Astrocyte (in vitro differentiated cells and primary cell): Measurements from ENCODE around the gene FAM83D. TPM values are rescaled to one million over a fixed set of nuclear protein-coding genes. Genes with fewer than 3 reads are reported as not detected.

Experiments used
- DNase-seq: peaks from one replicate; pipeline ENCODE4 v3.0.0-alpha.2; 2010; ENCODE audit warnings: low read depth
- FAIRE-seq: peaks from 2 replicates; lab custom pipeline; 2011; peaks lifted over from hg19 to GRCh38; lab: Jason Lieb, UNC
- H2AFZ ChIP-seq: 2 replicates; pipeline ENCODE4 v1.6.0; 2012; ENCODE audit warnings: low read depth, low read length, inconsistent platforms
- H3K27ac ChIP-seq: 2 replicates; pipeline ENCODE4 v1.5.1; 2011; ENCODE audit warnings: low read depth, low read length, inconsistent platforms
- H3K27me3 ChIP-seq: 2 replicates; pipeline ENCODE4 v1.6.0; 2011; ENCODE audit warnings: low read length, inconsistent platforms; ENCODE audit not compliant: insufficient read depth
- H3K36me3 ChIP-seq: 2 replicates; pipeline ENCODE4 v1.5.1; 2011; ENCODE audit warnings: low read length, inconsistent platforms; ENCODE audit not compliant: insufficient read depth
- H3K4me1 ChIP-seq: 2 replicates; pipeline ENCODE4 v1.5.1; 2011; ENCODE audit warnings: low read length, inconsistent platforms; ENCODE audit not compliant: insufficient read depth
- H3K4me2 ChIP-seq: 2 replicates; pipeline ENCODE4 v1.6.0; 2012; ENCODE audit warnings: low read length, inconsistent platforms
- H3K4me3 ChIP-seq: 2 replicates; pipeline ENCODE4 v1.5.1; 2011; ENCODE audit warnings: low read depth, mild to moderate bottlenecking, low read length, inconsistent platforms; ENCODE audit not compliant: insufficient read depth
- H3K79me2 ChIP-seq: 2 replicates; pipeline ENCODE4 v1.6.0; 2012; ENCODE audit warnings: mild to moderate bottlenecking, low read length, inconsistent platforms; ENCODE audit not compliant: insufficient read depth
- H3K9ac ChIP-seq: 2 replicates; pipeline ENCODE4 v1.6.0; 2012; ENCODE audit warnings: mild to moderate bottlenecking, low read length, inconsistent platforms
- H3K9me3 ChIP-seq: 2 replicates; pipeline ENCODE4 v1.5.1; 2012; ENCODE audit warnings: low read depth, mild to moderate bottlenecking, low read length, inconsistent platforms; ENCODE audit not compliant: insufficient read depth
- H4K20me1 ChIP-seq: 2 replicates; pipeline ENCODE4 v1.6.0; 2012; ENCODE audit warnings: low read length, inconsistent platforms; ENCODE audit not compliant: insufficient read depth
- H3K27ac Mint-ChIP-seq: one replicate; pipeline ENCODE4 v1.8.0; 2021; ENCODE audit warnings: mild to moderate bottlenecking, mixed read lengths; ENCODE audit not compliant: unreplicated experiment
- H3K27me3 Mint-ChIP-seq: one replicate; pipeline ENCODE4 v1.8.0; 2021; ENCODE audit warnings: low read depth, mixed read lengths; ENCODE audit not compliant: unreplicated experiment
- H3K36me3 Mint-ChIP-seq: one replicate; pipeline ENCODE4 v1.8.0; 2021; ENCODE audit warnings: low read depth, mixed read lengths; ENCODE audit not compliant: unreplicated experiment
- H3K4me1 Mint-ChIP-seq: one replicate; pipeline ENCODE4 v1.8.0; 2021; ENCODE audit warnings: low read depth, mixed read lengths; ENCODE audit not compliant: unreplicated experiment
- H3K4me3 Mint-ChIP-seq: one replicate; pipeline ENCODE4 v1.8.0; 2021; ENCODE audit warnings: mild to moderate bottlenecking, moderate library complexity, mixed read lengths; ENCODE audit not compliant: unreplicated experiment
- H3K9me3 Mint-ChIP-seq: one replicate; pipeline ENCODE4 v1.8.0; 2021; ENCODE audit warnings: mild to moderate bottlenecking, mixed read lengths; ENCODE audit not compliant: unreplicated experiment
- CTCF ChIP-seq: IDR thresholded peaks from 2 replicates; pipeline ENCODE4 v1.5.1; 2011; ENCODE audit warnings: low read depth, mild to moderate bottlenecking, inconsistent platforms, low read length, moderate library complexity; ENCODE audit not compliant: insufficient read depth
- EZH2 ChIP-seq: IDR thresholded peaks from 2 replicates; pipeline ENCODE4 v1.6.1; 2012; ENCODE audit warnings: mild to moderate bottlenecking, low read length, inconsistent platforms; ENCODE audit not compliant: insufficient read depth
- total RNA-seq: library from RNA; stranded (reverse); gene quantifications from 2 replicates; pipeline ENCODE4 v1.2.1, GENCODE V29; 2021

Gene FAM83D
- total RNA-seq, 1 donor from 2014 or later: 3.3 TPM

GRCh38 chr20:38917657-38918056, 8.6 kb upstream of the FAM83D start:
- Mint-ChIP-seq H3K27me3 (peaks cover 25% of the 10 kb centered on the region), H3K4me3 (no peak overlapping the region), H3K4me1 (no peaks in the 10 kb centered on the region), H3K9me3 (no peaks in the 10 kb centered on the region), H3K27ac (no peak overlapping the region), H3K36me3 (no peaks in the 10 kb centered on the region)
- TF ChIP-seq EZH2 (no peak), CTCF (no peak)
- no peak overlapping the region for H3K4me3 ChIP-seq
- no peaks in the 10 kb centered on the region for H3K9me3 ChIP-seq
- no peaks in the 10 kb centered on the region for H3K79me2 ChIP-seq
- no peak overlapping the region for H3K4me2 ChIP-seq
- no peak overlapping the region for H3K27ac ChIP-seq
- H3K4me1 ChIP-seq: no peaks in the 10 kb centered on the region
- FAIRE-seq: no peak
- peaks cover 18% of the 10 kb centered on the region for H3K27me3 ChIP-seq
- DNase-seq: no peak
- H2AFZ ChIP-seq: no peak overlapping the region
- H3K9ac ChIP-seq: no peak overlapping the region
- no peaks in the 10 kb centered on the region for H4K20me1 ChIP-seq
- H3K36me3 ChIP-seq: no peaks in the 10 kb centered on the region

DNA sequence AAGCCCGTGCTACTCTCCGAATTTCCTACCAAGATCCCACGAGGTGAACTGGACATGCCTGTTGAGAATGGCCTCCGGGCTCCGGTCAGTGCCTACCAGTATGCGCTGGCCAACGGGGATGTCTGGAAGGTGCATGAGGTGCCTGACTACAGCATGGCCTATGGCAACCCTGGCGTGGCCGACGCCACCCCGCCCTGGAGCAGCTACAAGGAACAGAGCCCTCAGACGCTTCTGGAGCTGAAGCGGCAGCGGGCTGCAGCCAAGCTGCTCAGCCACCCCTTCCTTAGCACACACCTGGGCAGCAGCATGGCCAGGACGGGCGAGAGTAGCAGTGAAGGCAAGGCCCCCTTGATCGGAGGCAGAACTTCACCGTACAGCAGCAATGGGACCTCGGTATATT, 8.0 kb upstream of the FAM83D start:
- no peak for DNase-seq
- H2AFZ ChIP-seq: no peak overlapping the region
- Mint-ChIP-seq H3K9me3 (no peaks in the 10 kb centered on the region), H3K36me3 (no peaks in the 10 kb centered on the region), H3K4me1 (no peaks in the 10 kb centered on the region), H3K27ac (no peak overlapping the region), H3K27me3 (peaks cover 25% of the 10 kb centered on the region), H3K4me3 (no peak overlapping the region)
- no peak overlapping the region for H3K9ac ChIP-seq
- H3K36me3 ChIP-seq: no peaks in the 10 kb centered on the region
- no peak overlapping the region for H3K27ac ChIP-seq
- FAIRE-seq: no peak
- no peak overlapping the region for H3K4me2 ChIP-seq
- TF ChIP-seq EZH2 (no peak), CTCF (no peak)
- no peaks in the 10 kb centered on the region for H3K79me2 ChIP-seq
- no peaks in the 10 kb centered on the region for H3K4me1 ChIP-seq
- no peaks in the 10 kb centered on the region for H4K20me1 ChIP-seq
- H3K9me3 ChIP-seq: no peaks in the 10 kb centered on the region
- H3K27me3 ChIP-seq: peaks cover 18% of the 10 kb centered on the region
- no peak overlapping the region for H3K4me3 ChIP-seq

DNA sequence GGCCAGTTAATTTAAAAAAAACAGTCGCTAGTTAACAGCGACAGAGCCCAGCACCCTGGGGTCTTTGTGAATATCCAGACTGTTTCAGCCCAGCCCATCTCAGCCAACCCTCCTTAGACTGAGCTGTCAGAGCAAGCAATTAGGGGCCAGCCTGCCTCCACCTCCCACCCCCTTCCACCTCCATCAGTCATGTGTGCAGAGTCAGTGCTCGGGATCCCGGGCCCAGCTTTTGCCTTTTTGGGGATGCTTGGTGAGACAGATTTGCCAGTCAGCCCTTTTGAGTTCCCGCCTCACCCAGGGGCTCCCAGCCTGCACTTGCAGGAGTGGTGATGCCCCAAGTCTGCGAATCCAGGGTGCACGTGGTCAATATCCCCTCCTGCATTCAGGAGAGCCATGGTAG, 6.5 kb upstream of the FAM83D start:
- no peaks in the 10 kb centered on the region for H3K36me3 ChIP-seq
- no peak overlapping the region for H3K9ac ChIP-seq
- no peak overlapping the region for H3K4me3 Mint-ChIP-seq
- FAIRE-seq (no peak), DNase-seq (no peak)
- H3K27ac Mint-ChIP-seq: no peak overlapping the region
- no peaks in the 10 kb centered on the region for H3K4me1 Mint-ChIP-seq
- H2AFZ ChIP-seq: no peak overlapping the region
- TF ChIP-seq EZH2 (no peak), CTCF (no peak)
- H4K20me1 ChIP-seq: no peaks in the 10 kb centered on the region
- no peaks in the 10 kb centered on the region for H3K9me3 ChIP-seq
- H3K27me3 Mint-ChIP-seq: peaks cover 25% of the 10 kb centered on the region
- H3K79me2 ChIP-seq: no peaks in the 10 kb centered on the region
- H3K36me3 Mint-ChIP-seq: no peaks in the 10 kb centered on the region
- peaks cover 21% of the 10 kb centered on the region for H3K27me3 ChIP-seq
- no peak overlapping the region for H3K4me2 ChIP-seq
- H3K27ac ChIP-seq: no peak overlapping the region
- H3K9me3 Mint-ChIP-seq: no peaks in the 10 kb centered on the region
- no peak overlapping the region for H3K4me3 ChIP-seq
- H3K4me1 ChIP-seq: no peaks in the 10 kb centered on the region
